HG03571 (cell line): ENCODE data around the gene FFAR3.

Source experiments
- ATAC-seq: cut with Tn5 transposase; IDR thresholded peaks from one replicate; pipeline ENCODE4 v1.9.1; 2021; ENCODE audit not compliant: unreplicated experiment

Gene FFAR3

DNA sequence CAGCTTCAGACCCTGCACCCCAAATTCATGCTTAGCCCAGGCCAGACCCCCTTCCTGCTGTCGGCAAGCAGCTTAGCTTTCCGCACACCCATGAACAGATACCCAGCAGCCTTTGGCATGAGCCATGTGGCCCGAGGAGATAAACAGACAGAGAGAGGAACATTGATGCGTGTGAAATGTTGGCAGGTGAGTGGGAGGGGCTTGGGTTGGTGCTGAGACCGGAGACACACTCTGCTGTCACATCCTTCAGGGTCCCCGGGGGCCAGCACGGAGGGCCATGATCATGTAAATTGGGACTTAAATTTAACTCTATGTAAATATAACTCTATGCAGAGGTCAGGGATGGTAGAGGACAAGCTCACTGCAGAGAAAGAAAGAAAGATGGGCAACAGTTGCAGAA lies 27.8 kb upstream of the FFAR3 start:
- ATAC-seq: peak; percentile 50

DNA sequence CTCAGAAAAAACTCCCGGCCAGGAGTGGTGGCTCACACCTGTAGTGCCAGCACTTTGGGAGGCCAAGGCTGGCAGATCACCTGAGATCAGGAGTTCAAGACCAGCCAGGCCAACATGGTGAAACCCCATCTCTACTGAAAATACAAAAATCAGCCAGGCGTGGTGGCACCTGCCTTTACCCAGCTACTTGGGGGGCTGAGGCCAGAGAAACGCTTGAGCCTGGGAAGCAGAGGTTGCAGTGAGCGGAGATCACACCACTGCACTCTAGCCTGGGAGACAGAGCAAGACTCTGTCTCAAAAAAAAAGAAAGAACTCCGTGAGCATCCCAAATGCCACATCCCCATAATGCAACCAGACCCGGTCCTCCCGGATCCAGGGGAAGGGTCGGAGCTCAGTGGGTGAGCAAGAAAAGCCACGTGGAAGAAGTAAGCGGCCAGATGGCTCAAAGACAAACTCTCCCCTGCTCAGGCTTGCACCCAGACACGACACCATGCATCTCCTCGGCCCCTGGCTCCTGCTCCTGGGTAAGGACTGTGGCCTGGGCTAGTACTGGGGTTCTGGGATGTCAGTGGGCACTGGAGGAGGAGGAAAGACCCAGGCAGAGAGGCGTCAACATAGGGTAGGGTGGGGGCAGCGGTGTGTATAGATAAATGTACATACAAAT lies 26.6 kb upstream of the FFAR3 start:
- ATAC-seq: no peak

DNA sequence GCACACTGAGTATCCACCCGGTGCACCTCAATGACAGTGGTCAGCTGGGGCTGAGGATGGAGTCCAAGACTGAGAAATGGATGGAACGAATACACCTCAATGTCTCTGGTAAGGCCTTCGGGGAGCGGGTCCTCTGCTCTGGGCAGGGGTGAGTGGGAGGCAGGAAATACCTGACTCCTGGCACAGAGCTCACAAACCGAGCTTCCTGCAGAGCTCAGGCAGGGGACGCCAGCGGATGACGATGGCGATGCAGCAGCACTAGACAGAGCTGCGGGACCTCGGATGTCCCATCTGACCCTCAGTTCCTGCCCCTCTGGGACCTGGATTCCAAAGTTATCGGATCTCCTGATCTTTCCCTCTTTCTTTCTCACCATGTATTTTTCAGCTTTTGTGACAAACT lies 25.4 kb upstream of the FFAR3 start:
- no peak for ATAC-seq

DNA sequence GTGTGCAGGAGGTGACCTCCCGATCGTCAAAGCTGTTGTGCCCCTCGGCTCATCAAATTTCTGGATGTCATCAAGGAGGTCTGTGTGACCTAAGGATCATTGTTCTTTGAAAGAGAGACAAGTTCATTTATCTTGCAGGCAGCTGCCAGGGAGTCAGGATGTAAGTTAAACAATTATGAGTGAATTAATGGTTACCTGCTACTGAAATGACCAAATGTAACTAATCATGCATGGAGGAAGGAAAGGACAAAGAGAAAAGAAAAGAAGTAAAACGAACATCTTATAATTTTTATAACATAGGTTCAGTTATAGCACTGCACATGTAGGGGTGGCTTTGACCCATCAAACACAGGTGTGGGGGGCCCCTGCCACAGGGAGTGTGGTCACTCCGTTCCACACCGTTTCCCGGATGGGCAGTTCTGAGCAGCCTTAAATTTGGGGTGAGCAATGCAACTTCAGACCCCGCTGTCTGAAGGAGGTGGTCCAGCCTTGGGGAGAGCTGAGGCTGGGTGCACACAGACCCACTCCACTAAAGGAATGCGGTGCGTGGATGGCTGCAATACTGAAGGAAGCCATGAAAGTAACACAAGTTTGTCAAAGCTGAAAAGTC lies 24.0 kb upstream of the FFAR3 start:
- ATAC-seq: no peak

DNA sequence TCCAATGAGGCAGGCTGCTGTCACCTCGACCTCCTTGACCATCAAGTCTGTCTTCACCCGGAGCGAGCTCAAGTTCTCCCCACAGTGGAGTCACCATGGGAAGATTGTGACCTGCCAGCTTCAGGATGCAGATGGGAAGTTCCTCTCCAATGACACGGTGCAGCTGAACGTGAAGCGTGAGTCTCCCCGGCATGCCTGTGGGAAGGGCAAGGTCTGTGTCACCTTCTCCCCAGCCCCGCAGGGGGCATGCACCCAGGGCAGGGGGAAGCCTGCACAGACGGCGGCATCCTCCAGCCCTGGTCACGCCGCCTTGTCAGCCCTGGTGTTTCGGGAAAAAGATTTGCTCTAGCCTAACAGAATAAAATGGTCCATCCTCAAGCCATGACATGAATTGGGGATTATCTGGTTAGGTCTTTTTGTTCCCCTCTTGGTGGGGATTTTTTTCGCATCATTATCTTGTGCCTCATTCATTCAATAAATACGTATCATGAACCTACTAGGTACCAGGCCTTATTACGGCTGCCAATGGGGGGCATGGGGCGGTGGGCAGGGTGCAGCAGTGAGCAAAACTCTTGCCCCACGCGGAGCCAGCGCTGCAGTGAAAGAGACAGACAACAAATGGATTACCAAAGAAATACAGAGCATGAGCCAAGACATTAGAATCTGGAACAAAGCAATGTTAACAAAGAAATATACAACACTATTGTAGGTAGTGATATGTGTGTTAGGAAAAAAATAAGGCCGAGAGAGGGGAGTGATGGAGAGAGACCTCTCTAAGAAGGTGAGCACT lies 21.9 kb upstream of the FFAR3 start:
- ATAC-seq: no peak

DNA sequence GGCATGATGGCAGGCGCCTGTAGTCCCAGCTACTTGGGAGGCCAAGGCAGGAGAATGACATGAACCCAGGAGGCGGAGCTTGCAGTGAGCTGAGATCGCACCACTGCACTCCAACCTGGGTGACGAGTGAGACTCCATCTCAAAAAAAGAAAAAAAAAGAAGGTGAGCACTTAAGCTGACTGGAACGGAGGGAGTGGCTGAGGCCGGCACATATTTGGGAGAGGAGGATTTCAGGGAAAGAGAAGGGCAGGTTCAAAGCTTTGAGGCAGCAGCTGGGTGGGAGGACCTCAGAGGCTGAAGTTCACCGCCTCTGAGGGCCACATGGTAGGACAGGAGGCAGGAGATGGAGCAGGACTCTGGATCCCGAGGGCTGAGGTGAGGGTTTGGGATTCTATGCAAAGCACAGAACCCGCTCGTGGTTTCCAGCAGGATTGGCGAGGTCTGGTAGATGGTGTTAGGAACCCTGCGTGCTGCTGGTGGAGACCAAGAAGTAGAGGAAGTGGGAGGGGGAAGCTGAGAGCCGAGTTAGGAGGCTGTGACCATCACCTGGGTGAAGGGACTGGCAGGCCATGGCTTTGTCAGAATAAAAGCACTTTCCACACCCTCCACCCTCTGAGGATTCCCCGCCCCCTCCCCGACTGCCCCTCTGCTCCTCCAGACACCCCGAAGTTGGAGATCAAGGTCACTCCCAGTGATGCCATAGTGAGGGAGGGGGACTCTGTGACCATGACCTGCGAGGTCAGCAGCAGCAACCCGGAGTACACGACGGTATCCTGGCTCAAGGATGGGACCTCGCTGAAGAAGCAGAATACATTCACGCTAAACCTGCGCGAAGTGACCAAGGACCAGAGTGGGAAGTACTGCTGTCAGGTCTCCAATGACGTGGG lies 20.9 kb upstream of the FFAR3 start:
- no peak for ATAC-seq

DNA sequence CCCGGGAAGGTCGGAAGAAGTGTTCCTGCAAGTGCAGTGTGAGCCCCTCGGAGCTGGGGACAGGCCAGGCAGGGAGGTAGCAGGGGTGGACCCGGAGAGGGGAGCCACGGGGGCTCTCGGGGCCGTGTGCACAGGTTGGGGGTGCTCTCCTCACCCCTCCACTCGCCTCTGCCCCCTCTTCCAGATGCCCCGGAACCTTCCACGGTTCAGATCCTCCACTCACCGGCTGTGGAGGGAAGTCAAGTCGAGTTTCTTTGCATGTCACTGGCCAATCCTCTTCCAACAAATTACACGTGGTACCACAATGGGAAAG lies 20.3 kb upstream of the FFAR3 start:
- ATAC-seq: no peak

DNA sequence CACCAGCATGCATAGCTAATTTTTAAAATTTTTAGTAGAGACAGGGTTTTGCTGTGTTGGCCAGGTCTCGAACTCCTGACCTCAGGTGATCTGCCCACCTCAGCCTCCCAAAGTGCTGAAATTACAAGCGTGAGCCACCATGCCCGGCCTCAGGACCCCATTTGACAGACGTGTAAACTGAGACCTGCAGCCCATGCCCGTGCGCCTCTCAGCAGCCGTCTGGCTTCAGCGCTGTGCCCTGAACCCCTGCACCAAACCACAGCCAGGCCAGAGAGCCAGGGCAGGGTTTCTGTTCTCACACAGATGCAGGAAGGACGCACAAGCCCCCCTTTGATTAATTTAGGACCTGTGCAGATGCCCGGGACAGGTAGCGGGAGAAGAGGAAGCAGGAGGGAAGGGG lies 17.8 kb upstream of the FFAR3 start:
- ATAC-seq: no peak

DNA sequence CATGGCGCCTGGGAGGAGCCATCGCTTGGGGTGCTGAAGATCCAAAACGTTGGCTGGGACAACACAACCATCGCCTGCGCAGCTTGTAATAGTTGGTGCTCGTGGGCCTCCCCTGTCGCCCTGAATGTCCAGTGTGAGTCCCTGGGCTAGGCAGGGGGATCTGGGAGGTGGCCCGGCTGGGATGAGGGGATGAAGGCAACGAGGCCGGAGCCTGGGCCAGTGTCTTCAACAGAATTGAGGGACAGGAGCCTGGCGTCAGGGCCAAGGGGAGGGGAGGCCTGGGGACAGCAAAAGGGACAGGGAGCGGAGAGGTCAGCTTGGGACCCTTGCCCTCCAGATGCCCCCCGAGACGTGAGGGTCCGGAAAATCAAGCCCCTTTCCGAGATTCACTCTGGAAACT lies 17.3 kb upstream of the FFAR3 start:
- ATAC-seq: no peak

DNA sequence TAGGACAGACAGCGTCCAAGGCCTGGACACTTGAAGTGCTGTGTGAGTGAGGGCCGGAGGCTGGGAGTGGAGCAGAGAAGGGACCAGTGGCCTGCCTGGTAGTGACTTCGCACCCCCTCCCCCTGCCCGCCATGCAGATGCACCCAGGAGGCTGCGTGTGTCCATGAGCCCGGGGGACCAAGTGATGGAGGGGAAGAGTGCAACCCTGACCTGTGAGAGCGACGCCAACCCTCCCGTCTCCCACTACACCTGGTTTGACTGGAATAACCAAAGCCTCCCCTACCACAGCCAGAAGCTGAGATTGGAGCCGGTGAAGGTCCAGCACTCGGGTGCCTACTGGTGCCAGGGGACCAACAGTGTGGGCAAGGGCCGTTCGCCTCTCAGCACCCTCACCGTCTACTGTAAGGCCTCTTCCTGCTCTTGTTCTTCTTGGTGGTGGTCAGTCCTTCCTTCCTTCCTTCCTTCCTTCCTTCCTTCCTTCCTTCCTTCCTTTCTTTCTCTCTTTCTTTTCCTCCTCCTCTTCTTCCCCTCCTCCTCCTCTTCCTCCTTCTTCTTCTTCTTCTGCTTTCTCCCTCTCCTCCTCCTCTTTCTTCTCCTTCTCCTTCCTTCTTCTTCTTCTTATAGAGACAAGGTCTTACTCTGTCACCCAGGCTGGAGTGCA lies 16.6 kb upstream of the FFAR3 start:
- no peak for ATAC-seq

DNA sequence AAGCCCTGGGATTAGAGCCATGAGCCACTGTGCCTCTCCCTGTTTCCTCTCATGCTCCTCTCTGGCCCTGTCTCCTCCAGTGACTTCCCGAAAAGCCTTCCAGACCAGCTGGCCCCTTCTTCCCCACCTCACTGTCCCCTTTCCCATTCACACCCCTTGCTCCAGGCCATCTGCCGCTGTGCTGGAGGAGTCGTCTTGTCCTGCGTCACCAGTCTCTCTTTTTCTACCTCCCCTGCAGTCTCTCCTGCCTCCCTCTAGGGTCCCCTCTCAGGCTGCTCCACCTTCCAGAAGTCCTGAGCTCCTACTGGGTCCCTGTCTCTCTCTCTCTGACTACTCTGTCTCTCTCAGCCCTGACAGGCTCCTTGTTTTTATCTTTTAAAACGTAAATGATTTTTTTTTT lies 15.8 kb upstream of the FFAR3 start:
- no peak for ATAC-seq

DNA sequence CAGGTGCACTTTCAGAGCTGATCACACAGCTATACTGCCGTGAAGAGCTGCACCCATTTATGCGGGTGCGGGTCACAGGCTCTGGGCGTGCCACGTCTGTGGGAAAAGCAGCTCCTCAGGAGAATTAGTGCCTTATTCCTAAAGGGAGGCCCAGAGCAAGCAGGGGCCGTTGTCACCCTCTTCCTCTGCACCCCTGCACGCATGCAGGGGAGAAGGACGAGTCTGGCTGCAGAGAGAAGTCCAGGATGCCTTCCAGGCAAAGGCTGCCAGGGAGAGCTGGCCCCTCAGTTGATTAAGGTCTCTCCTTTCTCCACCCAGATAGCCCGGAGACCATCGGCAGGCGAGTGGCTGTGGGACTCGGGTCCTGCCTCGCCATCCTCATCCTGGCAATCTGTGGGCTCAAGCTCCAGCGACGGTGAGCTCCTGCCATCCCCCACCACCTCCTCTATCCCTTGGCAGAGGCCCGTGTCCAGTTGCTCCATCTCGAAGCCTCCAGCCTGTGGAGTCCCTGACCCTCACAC lies 13.7 kb upstream of the FFAR3 start:
- no peak for ATAC-seq

DNA sequence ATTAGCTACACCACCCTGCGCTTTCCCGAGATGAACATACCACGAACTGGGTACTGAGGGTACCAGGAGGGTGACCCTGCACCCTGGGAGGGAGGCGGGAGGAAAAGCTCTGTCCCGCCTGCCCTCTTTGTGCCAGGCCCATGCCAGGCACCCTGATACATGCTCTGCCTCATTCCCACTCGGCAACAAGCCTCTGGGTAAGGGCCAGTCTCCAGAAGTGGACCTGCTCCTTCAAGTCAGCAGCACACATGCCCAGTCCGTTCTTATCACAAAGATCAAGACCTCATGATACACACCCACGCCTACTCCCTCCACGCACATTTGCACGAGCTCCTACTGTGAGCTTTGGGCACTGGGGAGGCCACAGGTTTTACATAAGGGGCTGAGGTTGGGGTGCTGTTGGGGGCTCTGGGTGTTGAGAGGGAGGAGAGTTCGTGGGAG lies 12.6 kb upstream of the FFAR3 start:
- ATAC-seq: no peak

DNA sequence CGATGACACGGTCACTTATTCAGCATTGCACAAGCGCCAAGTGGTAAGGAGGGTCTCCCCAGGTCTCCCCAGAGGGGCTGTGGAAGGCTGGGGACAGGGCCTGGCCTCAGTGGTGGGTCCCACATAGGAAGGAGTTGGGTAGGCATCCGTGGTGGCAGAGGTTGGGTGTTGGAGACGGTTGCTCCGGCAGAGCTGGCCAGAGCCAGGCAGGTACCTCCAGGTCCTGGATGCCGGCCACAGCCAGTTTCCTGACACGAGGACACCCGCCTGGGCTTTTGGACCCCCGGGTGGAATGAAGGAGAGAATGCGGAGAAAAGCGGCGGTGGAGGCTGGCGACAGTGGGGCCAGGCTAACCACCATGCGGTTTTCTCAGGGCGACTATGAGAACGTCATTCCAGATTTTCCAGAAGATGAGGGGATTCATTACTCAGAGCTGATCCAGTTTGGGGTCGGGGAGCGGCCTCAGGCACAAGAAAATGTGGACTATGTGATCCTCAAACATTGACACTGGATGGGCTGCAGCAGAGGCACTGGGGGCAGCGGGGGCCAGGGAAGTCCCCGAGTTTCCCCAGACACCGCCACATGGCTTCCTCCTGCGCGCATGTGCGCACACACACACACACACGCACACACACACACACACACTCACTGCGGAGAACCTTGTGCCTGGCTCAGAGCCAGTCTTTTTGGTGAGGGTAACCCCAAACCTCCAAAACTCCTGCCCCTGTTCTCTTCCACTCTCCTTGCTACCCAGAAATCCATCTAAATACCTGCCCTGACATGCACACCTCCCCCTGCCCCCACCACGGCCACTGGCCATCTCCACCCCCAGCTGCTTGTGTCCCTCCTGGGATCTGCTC lies 11.8 kb upstream of the FFAR3 start:
- no peak for ATAC-seq

DNA sequence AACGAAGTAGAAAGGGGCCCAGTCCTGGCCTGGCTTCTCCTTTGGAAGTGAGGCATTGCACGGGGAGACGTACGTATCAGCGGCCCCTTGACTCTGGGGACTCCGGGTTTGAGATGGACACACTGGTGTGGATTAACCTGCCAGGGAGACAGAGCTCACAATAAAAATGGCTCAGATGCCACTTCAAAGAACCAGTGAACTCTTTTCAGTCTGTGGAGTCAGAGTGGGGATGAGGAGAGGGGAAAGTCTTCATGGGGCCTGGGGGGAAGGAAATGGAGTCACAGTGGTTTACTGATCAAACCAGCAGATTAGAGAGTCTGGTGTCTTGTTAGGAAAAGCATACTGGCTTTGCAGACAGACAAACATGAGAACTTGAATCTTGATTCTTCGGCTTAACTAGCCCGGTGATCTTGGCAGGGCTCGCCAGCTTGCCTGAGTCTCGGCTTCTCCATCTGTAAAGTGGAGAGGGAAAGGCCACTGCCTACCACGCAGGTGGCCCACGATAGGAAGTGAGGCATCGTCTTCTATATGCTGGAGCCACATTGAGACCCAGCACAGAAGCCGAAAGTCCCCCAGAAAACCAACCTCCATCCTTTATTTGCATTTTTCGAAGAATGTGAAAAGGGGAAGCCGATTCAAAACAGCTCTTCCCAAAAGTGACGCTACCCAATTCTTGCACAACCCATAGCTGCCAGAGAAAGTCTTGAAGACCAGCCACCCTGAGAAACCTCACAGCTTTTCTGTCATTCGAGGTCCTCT lies 10.9 kb upstream of the FFAR3 start, which contains the start of gene FFAR1:
FFAR1 (plus strand) TSS at position 732 of the 759 bp plus-strand sequence. CDS start 3,650 bp downstream, outside the sequence.
- ATAC-seq: peak; percentile 40

DNA sequence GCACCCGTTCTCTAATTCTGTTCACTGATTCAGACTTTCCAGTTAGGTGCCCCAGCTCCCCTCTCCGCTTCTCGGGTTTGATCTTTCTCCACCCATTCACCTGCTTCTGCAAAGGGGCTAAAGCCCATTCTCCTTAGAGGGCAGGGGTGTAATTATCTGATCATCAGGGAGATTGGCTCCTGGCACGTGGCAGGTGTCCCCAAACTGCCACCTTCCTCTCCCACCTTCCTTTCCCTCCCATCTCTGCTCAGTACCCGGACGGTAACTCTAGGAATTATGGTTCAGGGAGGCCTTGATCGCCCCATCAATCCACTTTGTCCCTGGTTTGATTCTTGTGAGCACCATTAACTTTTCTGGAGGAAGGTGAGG lies 10.3 kb upstream of the FFAR3 start:
- ATAC-seq: no peak

DNA sequence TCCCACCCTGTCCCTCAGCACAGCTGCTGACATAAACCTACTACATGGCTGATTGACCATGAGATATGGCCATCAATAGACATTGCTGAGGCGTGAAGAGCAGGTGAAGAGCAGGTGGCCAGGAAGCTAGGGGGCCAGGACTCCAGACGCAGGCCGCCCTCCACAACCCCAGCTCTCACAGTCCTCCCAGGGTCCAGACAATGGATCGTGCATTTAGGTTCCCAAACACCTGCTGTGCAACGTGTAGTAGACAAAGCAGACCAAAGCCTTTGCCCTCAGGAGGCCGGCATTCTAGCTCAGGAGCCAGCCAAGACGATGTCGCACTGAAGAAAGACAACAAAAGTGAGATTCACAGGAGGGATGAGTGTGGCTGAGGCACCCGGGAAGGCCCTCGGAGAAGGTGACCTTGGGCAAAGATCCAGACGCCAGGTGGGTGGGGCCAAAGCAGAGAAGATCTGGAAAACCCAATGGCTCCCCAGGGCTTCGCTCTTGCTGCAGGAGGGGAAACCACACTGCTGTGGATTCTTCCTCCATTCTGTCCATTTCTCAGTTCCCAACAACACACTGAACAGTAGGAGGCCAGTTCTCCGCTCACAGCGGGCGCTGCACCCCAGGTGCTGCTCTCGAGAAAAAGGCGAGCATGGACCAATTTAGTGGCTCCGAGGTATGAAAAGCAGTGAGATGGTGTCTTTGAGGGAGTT lies 9.2 kb upstream of the FFAR3 start:
- ATAC-seq: no peak
